Trophoblast cell (in vitro differentiated cells and primary cell): ENCODE measurements around the gene IKZF2.

ENCODE experiments used
- DNase-seq, 2 donors: peaks; one replicate each; pipeline ENCODE4 v3.0.0-alpha.2; 2016
- H2AFZ ChIP-seq: 2 replicates; pipeline ENCODE4 v1.6.1; 2013; ENCODE audit warnings: low read length, moderate library complexity, mild to moderate bottlenecking; ENCODE audit not compliant: insufficient read depth, poor library complexity
- H2AK5ac ChIP-seq: 2 replicates; pipeline ENCODE4 v1.6.1; 2013; ENCODE audit warnings: mild to moderate bottlenecking, low read length
- H2BK120ac ChIP-seq: 2 replicates; pipeline ENCODE4 v1.6.1; 2013; ENCODE audit warnings: low read length, mild to moderate bottlenecking, moderate library complexity; ENCODE audit not compliant: insufficient read depth, poor library complexity
- H2BK12ac ChIP-seq: 2 replicates; pipeline ENCODE4 v1.6.1; 2013; ENCODE audit warnings: mild to moderate bottlenecking, low read length, moderate library complexity
- H2BK5ac ChIP-seq: 2 replicates; pipeline ENCODE4 v1.6.1; 2013; ENCODE audit warnings: low read length, low read depth, moderate library complexity, mild to moderate bottlenecking; ENCODE audit not compliant: poor library complexity
- H3K14ac ChIP-seq: 2 replicates; pipeline ENCODE4 v1.6.1; 2013; ENCODE audit warnings: mild to moderate bottlenecking, low read length
- H3K18ac ChIP-seq: 2 replicates; pipeline ENCODE4 v1.6.1; 2013; ENCODE audit warnings: mild to moderate bottlenecking, low read length
- H3K23ac ChIP-seq: 2 replicates; pipeline ENCODE4 v1.6.1; 2013; ENCODE audit warnings: low read length
- H3K27ac ChIP-seq: 2 replicates; pipeline ENCODE4 v1.5.1; 2013; ENCODE audit warnings: low read depth, mild to moderate bottlenecking, inconsistent platforms, low read length, moderate library complexity
- H3K27me3 ChIP-seq: 2 replicates; pipeline ENCODE4 v1.6.1; 2013; ENCODE audit warnings: inconsistent platforms, mild to moderate bottlenecking, low read length, moderate library complexity; ENCODE audit not compliant: insufficient read depth
- H3K36me3 ChIP-seq, 2 experiments: 1 replicate in 1 of 2; 2 replicates in 1 of 2; pipeline ENCODE4 v1.6.1; 2013; ENCODE audit warnings: low read length in 2 of 2, mild to moderate bottlenecking in 2 of 2, moderate library complexity in 1 of 2; ENCODE audit not compliant: insufficient read depth in 2 of 2, control insufficient read depth in 1 of 2
- H3K4ac ChIP-seq: 2 replicates; pipeline ENCODE4 v1.6.1; 2013; ENCODE audit warnings: low read depth, mild to moderate bottlenecking, low read length, moderate library complexity
- H3K4me1 ChIP-seq, 2 experiments: 1 replicate in 1 of 2; 2 replicates in 1 of 2; pipeline ENCODE4 v1.6.1; 2013; ENCODE audit warnings: low read length in 2 of 2, mild to moderate bottlenecking in 2 of 2, moderate library complexity in 1 of 2; ENCODE audit not compliant: insufficient read depth in 2 of 2, control insufficient read depth in 1 of 2
- H3K4me2 ChIP-seq: 2 replicates; pipeline ENCODE4 v1.6.1; 2013; ENCODE audit warnings: inconsistent platforms, mild to moderate bottlenecking, low read length, moderate library complexity
- H3K4me3 ChIP-seq: 2 replicates; pipeline ENCODE4 v1.5.1; 2013; ENCODE audit warnings: mild to moderate bottlenecking, low read depth, low read length, inconsistent platforms
- H3K79me1 ChIP-seq: one replicate; pipeline ENCODE4 v1.6.1; 2013; ENCODE audit warnings: low read length
- H3K79me2 ChIP-seq: 2 replicates; pipeline ENCODE4 v1.6.1; 2013; ENCODE audit warnings: low read length, mild to moderate bottlenecking; ENCODE audit not compliant: control insufficient read depth, insufficient read depth, poor library complexity
- H3K9ac ChIP-seq: 2 replicates; pipeline ENCODE4 v1.6.1; 2013; ENCODE audit warnings: mild to moderate bottlenecking, low read length
- H3K9me3 ChIP-seq: 2 replicates; pipeline ENCODE4 v1.6.1; 2013; ENCODE audit warnings: low read depth, mild to moderate bottlenecking, control low read depth, inconsistent platforms, low read length; ENCODE audit not compliant: insufficient read depth
- H4K12ac ChIP-seq: 2 replicates; pipeline ENCODE4 v1.6.1; 2013; ENCODE audit warnings: low read depth, mild to moderate bottlenecking, low read length, moderate library complexity
- H4K8ac ChIP-seq: 2 replicates; pipeline ENCODE4 v1.6.1; 2013; ENCODE audit warnings: low read depth, mild to moderate bottlenecking, low read length, moderate library complexity
- H4K91ac ChIP-seq: one replicate; pipeline ENCODE4 v1.6.1; 2013; ENCODE audit warnings: low read depth, mild to moderate bottlenecking, low read length, moderate library complexity
- WGBS: extraction: QIAGEN DNeasy Blood & Tissue Kit; methylation state at CpG from one replicate; pipeline ENCODE4 v1.1.7; 2013; ENCODE audit warnings: missing lambda C conversion rate; ENCODE audit not compliant: insufficient read length, insufficient coverage; ENCODE audit errors: extremely low coverage; 5-methylcytosine and 5-hydroxymethylcytosine counted together

The IKZF2 gene

GRCh38 chr2:213101109-213101508 lies 50.3 kb downstream of the IKZF2 start:
- Histone ChIP-seq H3K23ac (no peak overlapping the region), H4K91ac (no peak overlapping the region), H2BK5ac (no peak overlapping the region), H4K12ac (no peak overlapping the region), H3K14ac (no peak overlapping the region), H3K9me3 (no peaks in the 10 kb centered on the region), H3K4ac (no peak overlapping the region), H2AFZ (no peak overlapping the region), H4K8ac (no peak overlapping the region), H2BK12ac (no peak overlapping the region), H3K4me3 (no peak overlapping the region), H3K79me1 (no peaks in the 10 kb centered on the region), H2BK120ac (no peak overlapping the region), H3K4me1 (peaks cover 2 to 6% of the 10 kb centered on the region in 2 experiments), H3K36me3 (no peaks in the 10 kb centered on the region), H3K4me2 (no peak overlapping the region), H3K9ac (no peak overlapping the region), H3K27me3 (no peaks in the 10 kb centered on the region), H2AK5ac (no peak overlapping the region), H3K79me2 (no peaks in the 10 kb centered on the region), H3K18ac (no peak overlapping the region), H3K27ac (no peak overlapping the region)
- no peak for DNase-seq
- WGBS = no CpG with 5 or more reads among the region's 1 CpG

GRCh38 chr2:213098612-213099011 lies 52.8 kb downstream of the IKZF2 start:
- H3K4me2 ChIP-seq = no peak overlapping the region
- H3K14ac ChIP-seq = no peak overlapping the region
- no peak overlapping the region for H2AFZ ChIP-seq
- no CpG with 5 or more reads among the region's 4 CpGs for WGBS
- H3K9me3 ChIP-seq = no peaks in the 10 kb centered on the region
- H3K4me3 ChIP-seq = no peak overlapping the region
- peak; percentile 66 to 78 for DNase-seq
- H4K91ac ChIP-seq = no peak overlapping the region
- no peak overlapping the region for H3K9ac ChIP-seq
- H3K27me3 ChIP-seq = no peaks in the 10 kb centered on the region
- no peak overlapping the region for H2BK5ac ChIP-seq
- no peak overlapping the region for H4K8ac ChIP-seq
- no peak overlapping the region for H2BK12ac ChIP-seq
- H3K36me3 ChIP-seq = no peaks in the 10 kb centered on the region
- H2AK5ac ChIP-seq = no peak overlapping the region
- H3K18ac ChIP-seq = no peak overlapping the region
- no peaks in the 10 kb centered on the region for H3K79me2 ChIP-seq
- H4K12ac ChIP-seq = no peak overlapping the region
- H3K79me1 ChIP-seq = no peaks in the 10 kb centered on the region
- no peak overlapping the region for H2BK120ac ChIP-seq
- no peak overlapping the region for H3K23ac ChIP-seq
- no peaks in the 10 kb centered on the region for H3K4me1 ChIP-seq
- no peak overlapping the region for H3K4ac ChIP-seq
- H3K27ac ChIP-seq = no peak overlapping the region

- Histone ChIP-seq H3K36me3 (no peaks in the 10 kb centered on the region), H3K9me3 (no peaks in the 10 kb centered on the region), H2BK5ac (no peak overlapping the region), H3K18ac (no peak overlapping the region), H2AK5ac (no peak overlapping the region), H3K27ac (no peak overlapping the region), H4K91ac (no peak overlapping the region), H3K9ac (no peak overlapping the region), H2AFZ (no peak overlapping the region), H3K23ac (no peak overlapping the region), H2BK12ac (no peak overlapping the region), H3K27me3 (no peaks in the 10 kb centered on the region), H3K14ac (no peak overlapping the region), H3K4me2 (no peak overlapping the region), H4K8ac (no peak overlapping the region), H3K79me2 (no peaks in the 10 kb centered on the region), H3K4me3 (no peak overlapping the region), H3K79me1 (no peaks in the 10 kb centered on the region), H2BK120ac (no peak overlapping the region), H4K12ac (no peak overlapping the region), H3K4me1 (peaks cover 0 to 2% of the 10 kb centered on the region in 2 experiments), H3K4ac (no peak overlapping the region)
- no peak for DNase-seq
- WGBS = no CpG with 5 or more reads among the region's 3 CpGs
Measured at GRCh38 chr2:213091765-213092164, 59.6 kb downstream of the IKZF2 start.

- Histone ChIP-seq H2BK120ac (no peak overlapping the region), H3K9me3 (no peaks in the 10 kb centered on the region), H3K4me3 (no peak overlapping the region), H3K4ac (no peak overlapping the region), H3K79me2 (no peaks in the 10 kb centered on the region), H2AFZ (no peak overlapping the region), H3K23ac (peak overlapping the region; percentile 90), H3K36me3 (no peaks in the 10 kb centered on the region), H2BK12ac (no peak overlapping the region), H3K4me1 (peaks cover 4 to 7% of the 10 kb centered on the region in 2 experiments), H3K27me3 (no peaks in the 10 kb centered on the region), H3K18ac (no peak overlapping the region), H4K12ac (no peak overlapping the region), H3K4me2 (no peak overlapping the region), H3K79me1 (peaks cover 2% of the 10 kb centered on the region), H3K9ac (no peak overlapping the region), H3K14ac (no peak overlapping the region), H4K91ac (no peak overlapping the region), H2BK5ac (no peak overlapping the region), H2AK5ac (no peak overlapping the region), H3K27ac (no peak overlapping the region), H4K8ac (no peak overlapping the region)
- WGBS = no CpG with 5 or more reads among the region's 3 CpGs
- DNase-seq = no peak
Measured at GRCh38 chr2:213090772-213091171, 60.6 kb downstream of the IKZF2 start.
